Measurements from ENCODE around the gene BTG1.

Gene BTG1

GRCh38 chr12:92145731-92146496 lies at the start of gene BTG1:
BTG1 (minus strand) TSS chr12:92145846; CDS start chr12:92145535, 311 bp downstream.
- peak; percentile 99 for DNase-seq (ENCODE audit: low read depth)

- no peak for DNase-seq (ENCODE audit: low read depth)
Measured at GRCh38 chr12:92194561-92194960, 48.9 kb upstream of the BTG1 start.

GRCh38 chr12:92193846-92194245 lies 48.2 kb upstream of the BTG1 start:
- DNase-seq (ENCODE audit: low read depth), result no peak

GRCh38 chr12:92193063-92193462 lies 47.4 kb upstream of the BTG1 start:
- no peak for DNase-seq (ENCODE audit: low read depth)

- DNase-seq (ENCODE audit: low read depth), result no peak
Measured at GRCh38 chr12:92192360-92192759, 46.7 kb upstream of the BTG1 start.

- DNase-seq (ENCODE audit: low read depth), result no peak
Measured at GRCh38 chr12:92191061-92191460, 45.4 kb upstream of the BTG1 start.

- DNase-seq (ENCODE audit: low read depth), result no peak
Measured at GRCh38 chr12:92188517-92189188, 43.0 kb upstream of the BTG1 start.

GRCh38 chr12:92186038-92186470 lies 40.4 kb upstream of the BTG1 start:
- no peak for DNase-seq (ENCODE audit: low read depth)

GRCh38 chr12:92185052-92185451 lies 39.4 kb upstream of the BTG1 start:
- no peak for DNase-seq (ENCODE audit: low read depth)

- no peak for DNase-seq (ENCODE audit: low read depth)
Measured at GRCh38 chr12:92183575-92183974, 37.9 kb upstream of the BTG1 start.

- no peak for DNase-seq (ENCODE audit: low read depth)
Measured at GRCh38 chr12:92178340-92178739, 32.7 kb upstream of the BTG1 start.

- DNase-seq (ENCODE audit: low read depth), result no peak
Measured at GRCh38 chr12:92176646-92177045, 31.0 kb upstream of the BTG1 start.

GRCh38 chr12:92175961-92176360 lies 30.3 kb upstream of the BTG1 start:
- DNase-seq (ENCODE audit: low read depth), result no peak

GRCh38 chr12:92170050-92170449 lies 24.4 kb upstream of the BTG1 start:
- DNase-seq (ENCODE audit: low read depth), result no peak

GRCh38 chr12:92167075-92167474 lies 21.4 kb upstream of the BTG1 start:
- DNase-seq (ENCODE audit: low read depth), result no peak

- DNase-seq (ENCODE audit: low read depth), result no peak
Measured at GRCh38 chr12:92164712-92165111, 19.1 kb upstream of the BTG1 start.

- DNase-seq (ENCODE audit: low read depth), result no peak
Measured at GRCh38 chr12:92162079-92162478, 16.4 kb upstream of the BTG1 start.

GRCh38 chr12:92158796-92159439 lies 13.3 kb upstream of the BTG1 start:
- DNase-seq (ENCODE audit: low read depth), result no peak

- no peak for DNase-seq (ENCODE audit: low read depth)
Measured at GRCh38 chr12:92156704-92157395, 11.2 kb upstream of the BTG1 start.

- no peak for DNase-seq (ENCODE audit: low read depth)
Measured at GRCh38 chr12:92156139-92156538, 10.5 kb upstream of the BTG1 start.

- DNase-seq (ENCODE audit: low read depth), result no peak
Measured at GRCh38 chr12:92155733-92156132, 10.1 kb upstream of the BTG1 start.

- DNase-seq (ENCODE audit: low read depth), result no peak
Measured at GRCh38 chr12:92151916-92152315, 6.3 kb upstream of the BTG1 start.

Data from HS-27A (cell line).